Cardiac muscle cell (in vitro differentiated cells and primary cell): ENCODE measurements around the gene FHOD3. TPM values are rescaled to one million over a fixed set of nuclear protein-coding genes. Genes with fewer than 3 reads are reported as not detected.
A peak's percentile ranks its signal among the peaks of the same experiment; 100 is the strongest.
"Not testable (repeated sequence)": the region's sequence is repeated elsewhere in the genome, so short reads cannot be mapped to it uniquely, and the experiment has no call there.

Experiments
- DNase-seq, 2 donors: peaks; one replicate each; pipeline versions ENCODE4 v3.0.0 to v3.0.0-alpha.2; 2010 to 2017; ENCODE audit warnings: low read depth in 1 of 2, low spot score in 1 of 2
- H3K27ac ChIP-seq: fragments of 200-600 bp; sonication (generic); 2 replicates; pipeline ENCODE4 v1.5.1; 2016
- H3K27me3 ChIP-seq: fragments of 200-600 bp; sonication (generic); 2 replicates; pipeline ENCODE4 v1.6.0; 2016; ENCODE audit warnings: control low read depth
- H3K36me3 ChIP-seq: fragments of 200-600 bp; sonication (generic); 2 replicates; pipeline ENCODE4 v1.5.1; 2016; ENCODE audit warnings: control low read depth
- H3K4me1 ChIP-seq: fragments of 200-600 bp; sonication (generic); 2 replicates; pipeline ENCODE4 v1.8.1; 2017; ENCODE audit warnings: low read depth, mild to moderate bottlenecking, mixed run types
- H3K4me3 ChIP-seq: fragments of 200-600 bp; sonication (generic); 2 replicates; pipeline ENCODE4 v1.5.1; 2016; ENCODE audit warnings: mild to moderate bottlenecking
- H3K9me3 ChIP-seq: fragments of 200-600 bp; sonication (generic); 2 replicates; pipeline ENCODE4 v1.5.1; 2017; ENCODE audit warnings: low read depth, mild to moderate bottlenecking, control low read depth
- CTCF ChIP-seq: IDR thresholded peaks from 2 replicates; pipeline ENCODE4 v1.5.1; 2012; ENCODE audit warnings: low read depth, mild to moderate bottlenecking, low read length
- polyA plus RNA-seq: library from polyadenylated mRNA; unstranded; fragments of >200 nt; fragmentation: Nextera tagmentation; extraction: Ambion mirVana; gene quantifications from 2 replicates; pipeline ENCODE4 v1.2.1, GENCODE V29; 2016
- total RNA-seq: library from RNA; depleted of rRNA; stranded (reverse); fragments of >200 nt; gene quantifications from 2 replicates; pipeline ENCODE4 v1.2.3, GENCODE V29; 2016

FHOD3 gene
- total and polyA plus RNA-seq, 2 experiments from 2014 or later, result 127 to 347 TPM

GRCh38 chr18:36813101-36813775, 515.7 kb downstream of the FHOD3 start:
- no peaks in the 10 kb centered on the region for H3K27me3 ChIP-seq
- H3K36me3 ChIP-seq, result no peaks in the 10 kb centered on the region
- no peak overlapping the region for H3K4me3 ChIP-seq
- DNase-seq, result no peak
- H3K9me3 ChIP-seq, result no peaks in the 10 kb centered on the region
- H3K27ac ChIP-seq, result no peak overlapping the region
- peaks cover 18% of the 10 kb centered on the region for H3K4me1 ChIP-seq
- TF ChIP-seq CTCF, result no peak

GRCh38 chr18:36813824-36814223, 516.3 kb downstream of the FHOD3 start:
- no peaks in the 10 kb centered on the region for H3K27me3 ChIP-seq
- no peak overlapping the region for H3K4me3 ChIP-seq
- no peak overlapping the region for H3K27ac ChIP-seq
- TF ChIP-seq CTCF, result no peak
- no peak for DNase-seq
- peaks cover 18% of the 10 kb centered on the region for H3K4me1 ChIP-seq
- H3K9me3 ChIP-seq, result no peaks in the 10 kb centered on the region
- H3K36me3 ChIP-seq, result no peaks in the 10 kb centered on the region

- no peak overlapping the region for H3K4me3 ChIP-seq
- no peaks in the 10 kb centered on the region for H3K9me3 ChIP-seq
- peaks cover 18% of the 10 kb centered on the region for H3K4me1 ChIP-seq
- no peaks in the 10 kb centered on the region for H3K27me3 ChIP-seq
- H3K27ac ChIP-seq, result peak overlapping the region; percentile 77
- peak in 1 of 2 donors; percentile 59 for DNase-seq
- TF ChIP-seq CTCF, result no peak
- no peaks in the 10 kb centered on the region for H3K36me3 ChIP-seq
Observed at GRCh38 chr18:36814994-36815393, 517.5 kb downstream of the FHOD3 start.

- not testable (repeated sequence) for DNase-seq, H3K36me3 ChIP-seq, H3K9me3 ChIP-seq, H3K4me3 ChIP-seq, H3K27me3 ChIP-seq
- peak overlapping the region; percentile 77 for H3K27ac ChIP-seq
- H3K4me1 ChIP-seq, result peaks cover 18% of the 10 kb centered on the region
Observed at GRCh38 chr18:36816096-36816495, 518.6 kb downstream of the FHOD3 start.

- no peak overlapping the region for H3K4me3 ChIP-seq
- H3K27ac ChIP-seq, result no peak overlapping the region
- H3K27me3 ChIP-seq, result no peaks in the 10 kb centered on the region
- peaks cover 18% of the 10 kb centered on the region for H3K4me1 ChIP-seq
- H3K9me3 ChIP-seq, result no peaks in the 10 kb centered on the region
- no peak for TF ChIP-seq CTCF
- no peak for DNase-seq
- no peaks in the 10 kb centered on the region for H3K36me3 ChIP-seq
Observed at GRCh38 chr18:36817039-36817438, 519.5 kb downstream of the FHOD3 start.

GRCh38 chr18:36818652-36819051, 521.1 kb downstream of the FHOD3 start:
- no peak for TF ChIP-seq CTCF
- peaks cover 18% of the 10 kb centered on the region for H3K4me1 ChIP-seq
- no peak for DNase-seq

More at GRCh38 chr18:36818652-36819051, 521.1 kb downstream of the FHOD3 start:
- no peaks in the 10 kb centered on the region for H3K36me3 ChIP-seq
- no peak overlapping the region for H3K4me3 ChIP-seq
- no peak overlapping the region for H3K27ac ChIP-seq
- no peaks in the 10 kb centered on the region for H3K27me3 ChIP-seq
- H3K9me3 ChIP-seq, result no peaks in the 10 kb centered on the region
